ENCODE results near the gene MRPL52.
A peak's percentile ranks its signal among the peaks of the same experiment; 100 is the strongest.
"Not testable (repeated sequence)": the region's sequence is repeated elsewhere in the genome, so short reads cannot be mapped to it uniquely, and the experiment has no call there.

The MRPL52 gene

GRCh38 chr14:22852940-22853767 is 23.5 kb downstream of the MRPL52 start:
- peak; percentile 80 to 95 (median 86) for DNase-seq (ENCODE audit: low read depth in 4 of 4, low spot score in 1 of 4)

GRCh38 chr14:22854296-22854695 is 24.6 kb downstream of the MRPL52 start:
- not testable (repeated sequence) for DNase-seq (ENCODE audit: low read depth in 4 of 4, low spot score in 1 of 4)

GRCh38 chr14:22854963-22855724 is 25.5 kb downstream of the MRPL52 start:
- DNase-seq (ENCODE audit: low read depth in 4 of 4, low spot score in 1 of 4) = no peak

GRCh38 chr14:22856428-22856827 is 26.7 kb downstream of the MRPL52 start:
- no peak for DNase-seq (ENCODE audit: low read depth in 4 of 4, low spot score in 1 of 4)

- not testable (repeated sequence) for DNase-seq (ENCODE audit: low read depth in 4 of 4, low spot score in 1 of 4)
Measured at GRCh38 chr14:22860377-22860776, 30.7 kb downstream of the MRPL52 start.

- DNase-seq (ENCODE audit: low read depth in 4 of 4, low spot score in 1 of 4) = no peak
Measured at GRCh38 chr14:22861651-22862050, 32.0 kb downstream of the MRPL52 start.

- no peak for DNase-seq (ENCODE audit: low read depth in 4 of 4, low spot score in 1 of 4)
Measured at GRCh38 chr14:22864979-22865378, 35.3 kb downstream of the MRPL52 start.

GRCh38 chr14:22865424-22866405 is 36.0 kb downstream of the MRPL52 start:
- no peak for DNase-seq (ENCODE audit: low read depth in 4 of 4, low spot score in 1 of 4)

GRCh38 chr14:22866874-22867273 is 37.2 kb downstream of the MRPL52 start:
- DNase-seq (ENCODE audit: low read depth in 4 of 4, low spot score in 1 of 4) = no peak

GRCh38 chr14:22870811-22871223 is 41.1 kb downstream of the MRPL52 start:
- no peak for DNase-seq (ENCODE audit: low read depth in 4 of 4, low spot score in 1 of 4)

GRCh38 chr14:22871224-22872032 is 41.7 kb downstream of the MRPL52 start, which contains the start of gene LRP10:
Gene LRP10, plus strand, starts transcription at chr14:22871740. Its CDS starts 564 bp downstream, at chr14:22872304.
- peak; percentile 43 to 72 (median 52) for DNase-seq (ENCODE audit: low read depth in 4 of 4, low spot score in 1 of 4)

GRCh38 chr14:22872033-22872832 is 42.5 kb downstream of the MRPL52 start:
- DNase-seq (ENCODE audit: low read depth in 4 of 4, low spot score in 1 of 4) = peak; percentile 47 to 60 (median 54)

- no peak for DNase-seq (ENCODE audit: low read depth in 4 of 4, low spot score in 1 of 4)
Measured at GRCh38 chr14:22872833-22873520, 43.3 kb downstream of the MRPL52 start.

- DNase-seq (ENCODE audit: low read depth in 4 of 4, low spot score in 1 of 4) = no peak
Measured at GRCh38 chr14:22875003-22875747, 45.5 kb downstream of the MRPL52 start.

- no peak for DNase-seq (ENCODE audit: low read depth in 4 of 4, low spot score in 1 of 4)
Measured at GRCh38 chr14:22875748-22876319, 46.1 kb downstream of the MRPL52 start.

- no peak for DNase-seq (ENCODE audit: low read depth in 4 of 4, low spot score in 1 of 4)
Measured at GRCh38 chr14:22877000-22877501, 47.4 kb downstream of the MRPL52 start.
